Measurements from ENCODE around the gene ZNF22.

ZNF22 gene

GRCh38 chr10:44990965-44991364 is 9.8 kb upstream of the ZNF22 start:
- DNase-seq (ENCODE audit: extremely low spot score): no peak
- TF ChIP-seq ELF4 (IDR thresholded peaks at IDR 0.05) (no peak), ARNT (IDR thresholded peaks at IDR 0.05) (no peak), SP1 (IDR thresholded peaks at IDR 0.05) (no peak), PKNOX1 (IDR thresholded peaks at IDR 0.05) (no peak), HDGF (IDR thresholded peaks at IDR 0.05; ENCODE audit: borderline replicate concordance) (no peak), ZNF384 (IDR thresholded peaks at IDR 0.05) (no peak), L3MBTL2 (conservative IDR thresholded peaks at IDR 0.05) (no peak), SUZ12 (IDR thresholded peaks at IDR 0.05) (no peak), FOXA1 (IDR thresholded peaks at IDR 0.05) (no peak), TARDBP (IDR thresholded peaks at IDR 0.05) (no peak), FOXM1 (IDR thresholded peaks at IDR 0.05; ENCODE audit: borderline replicate concordance) (no peak), LEF1 (IDR thresholded peaks at IDR 0.05; ENCODE audit: borderline replicate concordance) (no peak), BHLHE40 (IDR thresholded peaks at IDR 0.05; ENCODE audit: borderline replicate concordance) (no peak), FOXK2 (IDR thresholded peaks at IDR 0.05) (no peak), NFRKB (IDR thresholded peaks at IDR 0.05) (no peak), CTBP1 (IDR thresholded peaks at IDR 0.05; ENCODE audit: borderline replicate concordance) (no peak)
- CTCF ChIA-PET: interaction anchor here (1.7 kb wide), 1 partner anchor 58 kb away, joined by 6 read pairs; no protein-coding TSS in a partner anchor
- POLR2A ChIA-PET: no interaction called here

GRCh38 chr10:44991571-44991970 is 9.2 kb upstream of the ZNF22 start:
- POLR2A ChIA-PET: no interaction called here
- CTCF ChIA-PET: interaction anchor here (1.7 kb wide), 1 partner anchor 59 kb away, joined by 6 read pairs; no protein-coding TSS in a partner anchor
- TF ChIP-seq NFRKB (IDR thresholded peaks at IDR 0.05): no peak
- no peak for TF ChIP-seq PKNOX1 (IDR thresholded peaks at IDR 0.05)
- no peak for TF ChIP-seq CTBP1 (IDR thresholded peaks at IDR 0.05; ENCODE audit: borderline replicate concordance)
- no peak for TF ChIP-seq LEF1 (IDR thresholded peaks at IDR 0.05; ENCODE audit: borderline replicate concordance)
- no peak for TF ChIP-seq BHLHE40 (IDR thresholded peaks at IDR 0.05; ENCODE audit: borderline replicate concordance)
- no peak for TF ChIP-seq FOXA1 (IDR thresholded peaks at IDR 0.05)
- TF ChIP-seq SP1 (IDR thresholded peaks at IDR 0.05): no peak
- TF ChIP-seq FOXK2 (IDR thresholded peaks at IDR 0.05): no peak
- TF ChIP-seq ARNT (IDR thresholded peaks at IDR 0.05): no peak
- no peak for TF ChIP-seq SUZ12 (IDR thresholded peaks at IDR 0.05)
- TF ChIP-seq TARDBP (IDR thresholded peaks at IDR 0.05): no peak

GRCh38 chr10:44992070-44992731 is 8.5 kb upstream of the ZNF22 start:
- ChIA-PET CTCF (no interaction called here), POLR2A (no interaction called here)
- DNase-seq (ENCODE audit: extremely low spot score): no peak
- TF ChIP-seq NFRKB (IDR thresholded peaks at IDR 0.05) (no peak), FOXA1 (IDR thresholded peaks at IDR 0.05) (no peak), ARNT (IDR thresholded peaks at IDR 0.05) (no peak), HDGF (IDR thresholded peaks at IDR 0.05; ENCODE audit: borderline replicate concordance) (no peak), BHLHE40 (IDR thresholded peaks at IDR 0.05; ENCODE audit: borderline replicate concordance) (no peak)

More at GRCh38 chr10:44991571-44991970, 9.2 kb upstream of the ZNF22 start:
- no peak for DNase-seq (ENCODE audit: extremely low spot score)

GRCh38 chr10:44992732-44993225 is 7.9 kb upstream of the ZNF22 start:
- CTCF ChIA-PET: no interaction called here
- DNase-seq (ENCODE audit: extremely low spot score): no peak
- POLR2A ChIA-PET: no interaction called here
- no peak for TF ChIP-seq FOXA1 (IDR thresholded peaks at IDR 0.05)
- TF ChIP-seq PKNOX1 (IDR thresholded peaks at IDR 0.05): no peak
- TF ChIP-seq TARDBP (IDR thresholded peaks at IDR 0.05): no peak
- TF ChIP-seq CTBP1 (IDR thresholded peaks at IDR 0.05; ENCODE audit: borderline replicate concordance): no peak
- no peak for TF ChIP-seq FOXK2 (IDR thresholded peaks at IDR 0.05)
- no peak for TF ChIP-seq LEF1 (IDR thresholded peaks at IDR 0.05; ENCODE audit: borderline replicate concordance)
- TF ChIP-seq SUZ12 (IDR thresholded peaks at IDR 0.05): no peak
- no peak for TF ChIP-seq FOXM1 (IDR thresholded peaks at IDR 0.05; ENCODE audit: borderline replicate concordance)
- TF ChIP-seq ARNT (IDR thresholded peaks at IDR 0.05): no peak
- TF ChIP-seq ZNF384 (IDR thresholded peaks at IDR 0.05): no peak
- TF ChIP-seq L3MBTL2 (conservative IDR thresholded peaks at IDR 0.05): no peak
- TF ChIP-seq NFRKB (IDR thresholded peaks at IDR 0.05): no peak
- TF ChIP-seq HDGF (IDR thresholded peaks at IDR 0.05; ENCODE audit: borderline replicate concordance): no peak
- no peak for TF ChIP-seq SP1 (IDR thresholded peaks at IDR 0.05)
- no peak for TF ChIP-seq ELF4 (IDR thresholded peaks at IDR 0.05)
- no peak for TF ChIP-seq BHLHE40 (IDR thresholded peaks at IDR 0.05; ENCODE audit: borderline replicate concordance)

- ChIA-PET CTCF (interaction anchor here (2.3 kb wide), 1 partner anchor 61 kb away, joined by 8 read pairs; no protein-coding TSS in a partner anchor), POLR2A (no interaction called here)
- DNase-seq (ENCODE audit: extremely low spot score): no peak
- no peak for TF ChIP-seq LEF1 (IDR thresholded peaks at IDR 0.05; ENCODE audit: borderline replicate concordance)
- no peak for TF ChIP-seq FOXK2 (IDR thresholded peaks at IDR 0.05)
- no peak for TF ChIP-seq PKNOX1 (IDR thresholded peaks at IDR 0.05)
- no peak for TF ChIP-seq ZNF384 (IDR thresholded peaks at IDR 0.05)
- TF ChIP-seq NFRKB (IDR thresholded peaks at IDR 0.05): no peak
- no peak for TF ChIP-seq L3MBTL2 (conservative IDR thresholded peaks at IDR 0.05)
- TF ChIP-seq TARDBP (IDR thresholded peaks at IDR 0.05): no peak
- no peak for TF ChIP-seq BHLHE40 (IDR thresholded peaks at IDR 0.05; ENCODE audit: borderline replicate concordance)
- TF ChIP-seq SP1 (IDR thresholded peaks at IDR 0.05): no peak
- TF ChIP-seq CTBP1 (IDR thresholded peaks at IDR 0.05; ENCODE audit: borderline replicate concordance): no peak
- TF ChIP-seq ARNT (IDR thresholded peaks at IDR 0.05): no peak
- TF ChIP-seq HDGF (IDR thresholded peaks at IDR 0.05; ENCODE audit: borderline replicate concordance): no peak
- no peak for TF ChIP-seq FOXM1 (IDR thresholded peaks at IDR 0.05; ENCODE audit: borderline replicate concordance)
- no peak for TF ChIP-seq SUZ12 (IDR thresholded peaks at IDR 0.05)
- TF ChIP-seq ELF4 (IDR thresholded peaks at IDR 0.05): no peak
Measured at GRCh38 chr10:44993226-44993921, 7.3 kb upstream of the ZNF22 start.

Measured in HEK293T (cell line).